ENCODE measurements around the gene GLRA2.
"Not testable (repeated sequence)": the region's sequence is repeated elsewhere in the genome, so short reads cannot be mapped to it uniquely, and the experiment has no call there.

Gene GLRA2

GRCh38 chrX:14591976-14592375, 62.6 kb downstream of the GLRA2 start:
- no peak for DNase-seq (ENCODE audit: low spot score)

GRCh38 chrX:14594521-14594920, 65.2 kb downstream of the GLRA2 start:
- DNase-seq (ENCODE audit: low spot score): no peak

- DNase-seq (ENCODE audit: low spot score): no peak
Observed at GRCh38 chrX:14598330-14598729, 69.0 kb downstream of the GLRA2 start.

GRCh38 chrX:14607446-14607985, 78.2 kb downstream of the GLRA2 start:
- no peak for DNase-seq (ENCODE audit: low spot score)

GRCh38 chrX:14612450-14612849, 83.1 kb downstream of the GLRA2 start:
- not testable (repeated sequence) for DNase-seq (ENCODE audit: low spot score)

- no peak for DNase-seq (ENCODE audit: low spot score)
Observed at GRCh38 chrX:14616301-14616700, 87.0 kb downstream of the GLRA2 start.

- DNase-seq (ENCODE audit: low spot score): no peak
Observed at GRCh38 chrX:14616836-14617235, 87.5 kb downstream of the GLRA2 start.

- DNase-seq (ENCODE audit: low spot score): no peak
Observed at GRCh38 chrX:14618177-14618965, 89.0 kb downstream of the GLRA2 start.

- no peak for DNase-seq (ENCODE audit: low spot score)
Observed at GRCh38 chrX:14630733-14631132, 101.4 kb downstream of the GLRA2 start.

- DNase-seq (ENCODE audit: low spot score): no peak
Observed at GRCh38 chrX:14641681-14642655, 112.6 kb downstream of the GLRA2 start.

GRCh38 chrX:14660970-14661369, 131.6 kb downstream of the GLRA2 start:
- DNase-seq (ENCODE audit: low spot score): no peak

GRCh38 chrX:14670819-14671218, 141.5 kb downstream of the GLRA2 start:
- no peak for DNase-seq (ENCODE audit: low spot score)

GRCh38 chrX:14672611-14673172, 143.4 kb downstream of the GLRA2 start:
- no peak for DNase-seq (ENCODE audit: low spot score)

- DNase-seq (ENCODE audit: low spot score): no peak
Observed at GRCh38 chrX:14673236-14673635, 143.9 kb downstream of the GLRA2 start.

GRCh38 chrX:14673764-14674163, 144.4 kb downstream of the GLRA2 start:
- no peak for DNase-seq (ENCODE audit: low spot score)

- no peak for DNase-seq (ENCODE audit: low spot score)
Observed at GRCh38 chrX:14675500-14675899, 146.2 kb downstream of the GLRA2 start.

- no peak for DNase-seq (ENCODE audit: low spot score)
Observed at GRCh38 chrX:14676431-14676830, 147.1 kb downstream of the GLRA2 start.

- DNase-seq (ENCODE audit: low spot score): not testable (repeated sequence)
Observed at GRCh38 chrX:14688331-14688730, 159.0 kb downstream of the GLRA2 start.

- no peak for DNase-seq (ENCODE audit: low spot score)
Observed at GRCh38 chrX:14690553-14690952, 161.2 kb downstream of the GLRA2 start.

- DNase-seq (ENCODE audit: low spot score): no peak
Observed at GRCh38 chrX:14694611-14695010, 165.3 kb downstream of the GLRA2 start.

- DNase-seq (ENCODE audit: low spot score): no peak
Observed at GRCh38 chrX:14697451-14697850, 168.1 kb downstream of the GLRA2 start.

- DNase-seq (ENCODE audit: low spot score): no peak
Observed at GRCh38 chrX:14698790-14699189, 169.5 kb downstream of the GLRA2 start.
